ENCODE results near the gene NFATC2. TPM values are rescaled to one million over a fixed set of nuclear protein-coding genes. Genes with fewer than 3 reads are reported as not detected.

NFATC2 gene
- total and polyA plus RNA-seq, 2 experiments from 2014 or later = 0.52 to 0.59 TPM

DNA sequence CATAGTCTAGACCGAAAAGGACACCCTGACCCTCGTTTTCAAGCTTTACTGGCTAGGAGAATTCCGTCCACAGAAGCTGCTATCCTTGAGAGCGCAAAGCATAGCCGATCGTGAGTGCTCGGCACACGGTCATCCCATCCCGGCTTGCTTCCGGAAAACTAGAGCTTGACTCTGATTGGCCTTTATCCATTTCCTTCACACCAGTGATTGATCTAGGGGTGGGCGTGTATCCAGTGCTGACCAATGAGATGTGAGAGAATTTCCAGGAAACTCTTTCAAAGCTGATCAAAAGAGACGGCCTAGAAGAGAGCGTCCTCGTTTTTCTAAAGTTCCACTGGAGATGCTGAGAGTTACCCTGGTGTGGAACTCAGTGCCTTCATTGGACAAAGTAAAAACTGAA lies 41.0 kb upstream of the NFATC2 start (continued):
- TF ChIP-seq, protein P1, sequence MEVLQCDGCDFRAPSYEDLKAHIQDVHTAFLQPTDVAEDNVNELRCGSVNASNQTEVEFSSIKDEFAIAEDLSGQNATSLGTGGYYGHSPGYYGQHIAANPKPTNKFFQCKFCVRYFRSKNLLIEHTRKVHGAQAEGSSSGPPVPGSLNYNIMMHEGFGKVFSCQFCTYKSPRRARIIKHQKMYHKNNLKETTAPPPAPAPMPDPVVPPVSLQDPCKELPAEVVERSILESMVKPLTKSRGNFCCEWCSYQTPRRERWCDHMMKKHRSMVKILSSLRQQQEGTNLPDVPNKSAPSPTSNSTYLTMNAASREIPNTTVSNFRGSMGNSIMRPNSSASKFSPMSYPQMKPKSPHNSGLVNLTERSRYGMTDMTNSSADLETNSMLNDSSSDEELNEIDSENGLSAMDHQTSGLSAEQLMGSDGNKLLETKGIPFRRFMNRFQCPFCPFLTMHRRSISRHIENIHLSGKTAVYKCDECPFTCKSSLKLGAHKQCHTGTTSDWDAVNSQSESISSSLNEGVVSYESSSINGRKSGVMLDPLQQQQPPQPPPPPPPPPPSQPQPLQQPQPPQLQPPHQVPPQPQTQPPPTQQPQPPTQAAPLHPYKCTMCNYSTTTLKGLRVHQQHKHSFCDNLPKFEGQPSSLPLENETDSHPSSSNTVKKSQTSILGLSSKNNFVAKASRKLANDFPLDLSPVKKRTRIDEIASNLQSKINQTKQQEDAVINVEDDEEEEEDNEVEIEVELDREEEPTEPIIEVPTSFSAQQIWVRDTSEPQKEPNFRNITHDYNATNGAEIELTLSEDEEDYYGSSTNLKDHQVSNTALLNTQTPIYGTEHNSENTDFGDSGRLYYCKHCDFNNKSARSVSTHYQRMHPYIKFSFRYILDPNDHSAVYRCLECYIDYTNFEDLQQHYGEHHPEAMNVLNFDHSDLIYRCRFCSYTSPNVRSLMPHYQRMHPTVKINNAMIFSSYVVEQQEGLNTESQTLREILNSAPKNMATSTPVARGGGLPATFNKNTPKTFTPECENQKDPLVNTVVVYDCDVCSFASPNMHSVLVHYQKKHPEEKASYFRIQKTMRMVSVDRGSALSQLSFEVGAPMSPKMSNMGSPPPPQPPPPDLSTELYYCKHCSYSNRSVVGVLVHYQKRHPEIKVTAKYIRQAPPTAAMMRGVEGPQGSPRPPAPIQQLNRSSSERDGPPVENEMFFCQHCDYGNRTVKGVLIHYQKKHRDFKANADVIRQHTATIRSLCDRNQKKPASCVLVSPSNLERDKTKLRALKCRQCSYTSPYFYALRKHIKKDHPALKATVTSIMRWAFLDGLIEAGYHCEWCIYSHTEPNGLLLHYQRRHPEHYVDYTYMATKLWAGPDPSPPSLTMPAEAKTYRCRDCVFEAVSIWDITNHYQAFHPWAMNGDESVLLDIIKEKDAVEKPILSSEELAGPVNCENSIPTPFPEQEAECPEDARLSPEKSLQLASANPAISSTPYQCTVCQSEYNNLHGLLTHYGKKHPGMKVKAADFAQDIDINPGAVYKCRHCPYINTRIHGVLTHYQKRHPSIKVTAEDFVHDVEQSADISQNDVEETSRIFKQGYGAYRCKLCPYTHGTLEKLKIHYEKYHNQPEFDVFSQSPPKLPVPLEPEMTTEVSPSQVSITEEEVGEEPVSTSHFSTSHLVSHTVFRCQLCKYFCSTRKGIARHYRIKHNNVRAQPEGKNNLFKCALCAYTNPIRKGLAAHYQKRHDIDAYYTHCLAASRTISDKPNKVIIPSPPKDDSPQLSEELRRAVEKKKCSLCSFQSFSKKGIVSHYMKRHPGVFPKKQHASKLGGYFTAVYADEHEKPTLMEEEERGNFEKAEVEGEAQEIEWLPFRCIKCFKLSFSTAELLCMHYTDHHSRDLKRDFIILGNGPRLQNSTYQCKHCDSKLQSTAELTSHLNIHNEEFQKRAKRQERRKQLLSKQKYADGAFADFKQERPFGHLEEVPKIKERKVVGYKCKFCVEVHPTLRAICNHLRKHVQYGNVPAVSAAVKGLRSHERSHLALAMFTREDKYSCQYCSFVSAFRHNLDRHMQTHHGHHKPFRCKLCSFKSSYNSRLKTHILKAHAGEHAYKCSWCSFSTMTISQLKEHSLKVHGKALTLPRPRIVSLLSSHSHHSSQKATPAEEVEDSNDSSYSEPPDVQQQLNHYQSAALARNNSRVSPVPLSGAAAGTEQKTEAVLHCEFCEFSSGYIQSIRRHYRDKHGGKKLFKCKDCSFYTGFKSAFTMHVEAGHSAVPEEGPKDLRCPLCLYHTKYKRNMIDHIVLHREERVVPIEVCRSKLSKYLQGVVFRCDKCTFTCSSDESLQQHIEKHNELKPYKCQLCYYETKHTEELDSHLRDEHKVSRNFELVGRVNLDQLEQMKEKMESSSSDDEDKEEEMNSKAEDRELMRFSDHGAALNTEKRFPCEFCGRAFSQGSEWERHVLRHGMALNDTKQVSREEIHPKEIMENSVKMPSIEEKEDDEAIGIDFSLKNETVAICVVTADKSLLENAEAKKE (CRISPR knock-in tag; IDR thresholded peaks at IDR 0.05) = no peak
- TF ChIP-seq, protein P2, sequence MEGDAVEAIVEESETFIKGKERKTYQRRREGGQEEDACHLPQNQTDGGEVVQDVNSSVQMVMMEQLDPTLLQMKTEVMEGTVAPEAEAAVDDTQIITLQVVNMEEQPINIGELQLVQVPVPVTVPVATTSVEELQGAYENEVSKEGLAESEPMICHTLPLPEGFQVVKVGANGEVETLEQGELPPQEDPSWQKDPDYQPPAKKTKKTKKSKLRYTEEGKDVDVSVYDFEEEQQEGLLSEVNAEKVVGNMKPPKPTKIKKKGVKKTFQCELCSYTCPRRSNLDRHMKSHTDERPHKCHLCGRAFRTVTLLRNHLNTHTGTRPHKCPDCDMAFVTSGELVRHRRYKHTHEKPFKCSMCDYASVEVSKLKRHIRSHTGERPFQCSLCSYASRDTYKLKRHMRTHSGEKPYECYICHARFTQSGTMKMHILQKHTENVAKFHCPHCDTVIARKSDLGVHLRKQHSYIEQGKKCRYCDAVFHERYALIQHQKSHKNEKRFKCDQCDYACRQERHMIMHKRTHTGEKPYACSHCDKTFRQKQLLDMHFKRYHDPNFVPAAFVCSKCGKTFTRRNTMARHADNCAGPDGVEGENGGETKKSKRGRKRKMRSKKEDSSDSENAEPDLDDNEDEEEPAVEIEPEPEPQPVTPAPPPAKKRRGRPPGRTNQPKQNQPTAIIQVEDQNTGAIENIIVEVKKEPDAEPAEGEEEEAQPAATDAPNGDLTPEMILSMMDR (conservative IDR thresholded peaks at IDR 0.05; ENCODE audit: low read depth in 2 of 2) = no peak
- TF ChIP-seq POLR2AphosphoS5 (IDR thresholded peaks at IDR 0.05; ENCODE audit: low read depth) (no peak), EZH2 (IDR thresholded peaks at IDR 0.05; ENCODE audit: low read depth, unreplicated experiment) (no peak), ZNF114 (CRISPR knock-in tag; IDR thresholded peaks at IDR 0.05) (no peak), CREB1 (CRISPR knock-in tag; IDR thresholded peaks at IDR 0.05; ENCODE audit: low read depth) (no peak)

DNA sequence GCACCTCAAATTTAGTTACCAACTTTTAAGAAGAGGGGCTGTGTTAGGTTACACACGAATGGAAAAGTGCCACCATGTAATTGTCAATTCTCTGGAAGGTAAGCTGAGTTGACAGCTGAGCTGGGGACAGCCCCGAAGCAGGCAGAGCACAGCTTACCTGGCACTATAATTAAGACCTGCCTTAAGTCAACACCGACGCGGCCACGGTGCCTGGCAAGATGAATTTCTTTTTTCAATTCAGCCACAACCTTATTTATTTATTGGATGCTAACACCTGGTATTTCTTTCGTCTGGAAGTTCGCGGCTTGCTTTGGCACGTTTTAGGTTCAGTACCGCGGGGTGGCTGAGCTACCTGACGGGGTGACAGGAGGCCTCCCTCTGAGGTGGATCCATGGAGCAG lies 40.6 kb upstream of the NFATC2 start:
- Histone ChIP-seq H3K4me2 (no peak overlapping the region), H4K20me1 (replicated peaks; ENCODE audit: insufficient read depth) (no peaks in the 10 kb centered on the region), H3K79me2 (replicated peaks; ENCODE audit: insufficient read depth) (no peaks in the 10 kb centered on the region), H3K9me2 (ENCODE audit: insufficient read depth) (peaks cover 8% of the 10 kb centered on the region; the same call in 1 of the 2 replicates), H3K27ac (ENCODE audit: low read depth) (no peak overlapping the region), H3K4me1 (ENCODE audit: insufficient read depth) (no peaks in the 10 kb centered on the region), H3K4me3 (no peak overlapping the region), H2AFZ (no peak overlapping the region), H3K27me3 (ENCODE audit: insufficient read depth) (no peaks in the 10 kb centered on the region), H3K36me3 (ENCODE audit: insufficient read depth) (no peaks in the 10 kb centered on the region), H3F3A (replicated peaks; ENCODE audit: low read depth) (no peaks in the 10 kb centered on the region)
- no peaks in the 10 kb centered on the region for H3K9me3 Mint-ChIP-seq
- H3K4me1 Mint-ChIP-seq = no peaks in the 10 kb centered on the region; the same call in 2 of the 3 replicates
- H3K27me3 Mint-ChIP-seq (ENCODE audit: insufficient read depth, low read depth, poor library complexity) = peaks cover 6% of the 10 kb centered on the region
- ATAC-seq (no peak), DNase-seq (ENCODE audit: low spot score) (no peak)
- no peak overlapping the region for H3K27ac Mint-ChIP-seq
- H3K4me3 Mint-ChIP-seq = no peak overlapping the region
- TF ChIP-seq STAT1 (IDR thresholded peaks at IDR 0.05; ENCODE audit: unreplicated experiment) = no peak
- TF ChIP-seq, protein P1 (CRISPR knock-in tag; IDR thresholded peaks at IDR 0.05) = no peak
- no peaks in the 10 kb centered on the region for H3K36me3 Mint-ChIP-seq (ENCODE audit: low read depth)
